HCT116 (cell line): ENCODE results near the gene CWC15. TPM values are rescaled to one million over a fixed set of nuclear protein-coding genes. Genes with fewer than 3 reads are reported as not detected.

Experiments used
- ATAC-seq: fragments of 200-7000 bp; cut with Tn5 transposase; 2 replicates; pipeline ENCODE4 v1.9.1; 2020; ENCODE audit warnings: mild to moderate bottlenecking, moderate library complexity
- BruUV-seq: library from RNA; stranded (reverse); fragments of 400-500 nt; replicated peaks from 2 replicates; lab custom pipeline; 2021; lab: Mats Ljungman, UMichigan
- CTCF ChIA-PET: fragments of 300-600 bp; sonication (Branson Sonifier 250); formaldehyde crosslinking; loops from one replicate; lab custom pipeline; 2021; ENCODE audit warnings: antibody characterized with exemption; lab: Charles Lee
- POLR2A ChIA-PET: fragments of 300-600, 350-600 bp; sonication (Branson Sonifier 250); formaldehyde crosslinking; loops from one replicate; lab custom pipeline; 2021; ENCODE audit warnings: antibody characterized with exemption; lab: Charles Lee
- RAD21 ChIA-PET, 2 experiments: fragments of 300-600 bp; sonication (Branson Sonifier 250); formaldehyde crosslinking; loops; one replicate each; lab custom pipeline; 2023; ENCODE audit warnings: low total read pairs in 2 of 2; ENCODE audit not compliant: uncharacterized antibody in 2 of 2, unreplicated experiment in 2 of 2, low non-redundant PET in 1 of 2; lab: Charles Lee
- DNase-seq: peaks from one replicate; pipeline ENCODE4 v3.0.0-alpha.2; 2010; ENCODE audit warnings: low read depth, low spot score
- H2AFZ ChIP-seq: fragments of 200-600 bp; shearing (Covaris generic), sonication (generic); 2 replicates; pipeline ENCODE4 v1.6.1; 2017; ENCODE audit warnings: low read depth, mixed run types, mixed read lengths, antibody characterized with exemption, low read length; ENCODE audit not compliant: poor library complexity, severe bottlenecking
- H3K27ac ChIP-seq: 2 replicates; pipeline ENCODE4 v1.5.1; 2012; ENCODE audit warnings: low read depth, low read length
- H3K27me3 ChIP-seq: fragments of 200-600 bp; sonication (generic); 2 replicates; pipeline ENCODE4 v1.6.1; 2016; ENCODE audit warnings: mixed run types, low read length, mixed read lengths; ENCODE audit not compliant: insufficient read depth
- H3K36me3 ChIP-seq, 2 experiments: fragments of 200-500 bp in 1 of 2; fragments of 200-600 bp in 1 of 2; sonication (Bioruptor generic) in 1 of 2; sonication (generic) in 1 of 2; 2 replicates each; pipeline versions ENCODE4 v1.5.1 to v1.6.1; 2014 to 2016; ENCODE audit warnings: low read length in 2 of 2, inconsistent platforms in 1 of 2, mixed read lengths in 1 of 2, mixed run types in 1 of 2; ENCODE audit not compliant: insufficient read depth in 2 of 2, control insufficient read depth in 1 of 2
- H3K4me1 ChIP-seq, 2 experiments: fragments of 200-600 bp in 1 of 2; sonication (generic) in 1 of 2; 2 replicates each; pipeline versions ENCODE4 v1.5.1 to v1.6.1; 2012 to 2017; ENCODE audit warnings: low read length in 2 of 2, inconsistent platforms in 1 of 2, mild to moderate bottlenecking in 1 of 2, mixed read lengths in 1 of 2, mixed run types in 1 of 2, moderate library complexity in 1 of 2; ENCODE audit not compliant: insufficient read depth in 2 of 2, control insufficient read depth in 1 of 2
- H3K4me2 ChIP-seq: fragments of 200-600 bp; sonication (generic); 2 replicates; pipeline ENCODE4 v1.6.1; 2017; ENCODE audit warnings: mixed run types, low read length, mixed read lengths
- H3K4me3 ChIP-seq, 2 experiments: fragments of 200-600 bp in 1 of 2; sonication (generic) in 1 of 2; replicated peaks in 1 of 2; 2 replicates each; pipeline ENCODE4 v1.5.1; 2011 to 2016; ENCODE audit warnings: low read length in 2 of 2, control low read depth in 1 of 2, low read depth in 1 of 2, mild to moderate bottlenecking in 1 of 2, mixed read lengths in 1 of 2, mixed run types in 1 of 2
- H3K79me2 ChIP-seq: fragments of 200-600 bp; sonication (generic); 2 replicates; pipeline ENCODE4 v1.6.1; 2017; ENCODE audit warnings: mild to moderate bottlenecking, mixed run types, low read length, moderate library complexity, mixed read lengths; ENCODE audit not compliant: insufficient read depth
- H3K9ac ChIP-seq: fragments of 200-600 bp; sonication (generic); 2 replicates; pipeline ENCODE4 v1.6.1; 2016; ENCODE audit warnings: low read length, mixed read lengths
- H3K9me2 ChIP-seq: fragments of 200-600 bp; sonication (generic), shearing (Covaris generic); 2 replicates; pipeline ENCODE4 v1.6.1; 2017; ENCODE audit warnings: mixed run types, mild to moderate bottlenecking, moderate library complexity; ENCODE audit not compliant: insufficient read depth
- H3K9me3 ChIP-seq, 2 experiments: fragments of 200-500 bp in 1 of 2; fragments of 200-600 bp in 1 of 2; sonication (Bioruptor generic) in 1 of 2; sonication (generic) in 1 of 2; 2 replicates each; pipeline ENCODE4 v1.6.1; 2014 to 2017; ENCODE audit warnings: low read length in 2 of 2, mixed read lengths in 2 of 2, inconsistent platforms in 1 of 2, low read depth in 1 of 2, mild to moderate bottlenecking in 1 of 2, mixed run types in 1 of 2, moderate library complexity in 1 of 2; ENCODE audit not compliant: control insufficient read depth in 1 of 2, insufficient read depth in 1 of 2
- H4K20me1 ChIP-seq: fragments of 200-600 bp; sonication (generic), shearing (Covaris generic); 2 replicates; pipeline ENCODE4 v1.6.1; 2017; ENCODE audit warnings: mixed run types, mild to moderate bottlenecking, moderate library complexity; ENCODE audit not compliant: insufficient read depth
- CBX3 ChIP-seq: IDR thresholded peaks from 2 replicates; pipeline ENCODE4 v1.6.1; 2012; ENCODE audit warnings: low read depth
- CEBPB ChIP-seq: IDR thresholded peaks from 2 replicates; pipeline ENCODE4 v1.6.1; 2012; ENCODE audit warnings: low read depth
- EGR1 ChIP-seq: IDR thresholded peaks from 2 replicates; pipeline ENCODE4 v1.6.1; 2012; ENCODE audit warnings: low read depth
- EZH2 ChIP-seq: fragments of 200-600 bp; sonication (generic); IDR thresholded peaks from 2 replicates; pipeline ENCODE4 v1.6.1; 2017; ENCODE audit warnings: antibody characterized with exemption, mixed run types
- EZH2phosphoT487 ChIP-seq: fragments of 200-600 bp; IDR thresholded peaks from 2 replicates; pipeline ENCODE4 v1.6.1; 2018; ENCODE audit warnings: antibody characterized with exemption, borderline replicate concordance
- JUND ChIP-seq: IDR thresholded peaks from 2 replicates; pipeline ENCODE4 v1.6.1; 2012
- POLR2A ChIP-seq: IDR thresholded peaks from 2 replicates; pipeline ENCODE4 v1.7.0; 2011; ENCODE audit warnings: borderline replicate concordance; ENCODE audit not compliant: insufficient read depth, insufficient read length; ENCODE audit errors: extremely low read depth
- POLR2AphosphoS5 ChIP-seq: IDR thresholded peaks from 2 replicates; pipeline ENCODE4 v1.6.1; 2011; ENCODE audit warnings: mild to moderate bottlenecking, low read depth, low read length, moderate library complexity
- RAD21 ChIP-seq: IDR thresholded peaks from 2 replicates; pipeline ENCODE4 v1.6.1; 2012; ENCODE audit warnings: low read depth, mild to moderate bottlenecking
- SP1 ChIP-seq: IDR thresholded peaks from 2 replicates; pipeline ENCODE4 v1.6.1; 2012; ENCODE audit warnings: low read depth
- TCF7L2 ChIP-seq: IDR thresholded peaks from 2 replicates; pipeline ENCODE4 v1.7.0; 2011; ENCODE audit warnings: borderline replicate concordance, inconsistent platforms; ENCODE audit not compliant: insufficient read depth, insufficient read length; ENCODE audit errors: extremely low read depth
- YY1 ChIP-seq: IDR thresholded peaks from 2 replicates; pipeline ENCODE4 v1.6.1; 2011; ENCODE audit warnings: low read length, low read depth, moderate library complexity, mild to moderate bottlenecking; ENCODE audit not compliant: insufficient replicate concordance; ENCODE audit errors: extremely low read depth
- ZFX ChIP-seq: fragments of 450-650 bp; IDR thresholded peaks from 2 replicates; pipeline ENCODE4 v1.6.1; 2017
- ZNF274 ChIP-seq: fragments of 200-500 bp; sonication (Bioruptor generic); IDR thresholded peaks from 2 replicates; pipeline ENCODE4 v1.6.1; 2014; ENCODE audit warnings: mild to moderate bottlenecking, low read depth, low read length, inconsistent platforms
- intact Hi-C: fragments of 100-400 bp; cut with micrococcal nuclease; formaldehyde crosslinking; loops from 2 replicates; pipeline ENCODE4 v1.10.0; 2022
- total RNA-seq: library from RNA; stranded (reverse); gene quantifications from one replicate; pipeline ENCODE4 v1.2.1, GENCODE V29; 2021; ENCODE audit not compliant: unreplicated experiment
- TF ChIP-seq, protein P1 (sequence below): IDR thresholded peaks from 2 replicates; pipeline ENCODE4 v1.6.1; 2012
- TF ChIP-seq, protein P2 (sequence below), 3 experiments: fragments of 200-600 bp in 1 of 3; sonication (generic) in 1 of 3; IDR thresholded peaks in 2 of 3; conservative IDR thresholded peaks in 1 of 3; 2 replicates each; pipeline ENCODE4 v1.5.1; 2012 to 2017; ENCODE audit warnings: low read depth in 2 of 3, low read length in 2 of 3, antibody characterized with exemption in 1 of 3, borderline replicate concordance in 1 of 3, control low read depth in 1 of 3, mild to moderate bottlenecking in 1 of 3, mixed read lengths in 1 of 3, mixed run types in 1 of 3, moderate library complexity in 1 of 3; ENCODE audit not compliant: insufficient read depth in 1 of 3

The CWC15 gene
- total RNA-seq, 1 experiment from 2014 or later: 47.6 TPM

DNA sequence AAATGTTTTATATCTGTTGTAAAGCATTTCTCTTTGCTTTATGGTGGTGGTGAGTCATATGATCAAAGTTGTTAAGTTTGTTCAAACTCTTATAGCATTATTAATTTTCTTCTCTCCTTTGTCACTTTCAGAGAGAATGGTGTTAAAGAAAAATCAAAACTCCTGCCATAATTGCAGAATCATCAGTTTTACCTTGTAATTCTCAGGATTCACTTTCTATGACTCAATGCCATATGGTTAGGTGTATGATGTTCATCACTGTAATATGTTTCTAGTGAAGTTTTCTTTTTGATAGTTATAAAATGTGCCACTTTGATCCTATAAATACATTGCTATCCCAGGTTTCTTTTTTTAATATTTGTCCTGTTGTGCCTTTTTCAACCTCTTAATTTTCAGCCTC is 38.0 kb upstream of the CWC15 start:
- Histone ChIP-seq H3K79me2 (no peaks in the 10 kb centered on the region), H3K4me1 (no peaks in the 10 kb centered on the region), H3K9ac (no peak overlapping the region), H3K4me3 (no peak overlapping the region), H2AFZ (no peak overlapping the region), H3K9me2 (no peaks in the 10 kb centered on the region), H4K20me1 (no peaks in the 10 kb centered on the region), H3K27ac (no peak overlapping the region), H3K9me3 (no peaks in the 10 kb centered on the region), H3K36me3 (no peaks in the 10 kb centered on the region), H3K27me3 (no peaks in the 10 kb centered on the region; the same call in 1 of the 2 replicates), H3K4me2 (no peak overlapping the region)
- CTCF ChIA-PET: no interaction called here
- POLR2A ChIA-PET: no interaction called here
- RAD21 ChIA-PET: no interaction called here
- DNase-seq: no peak
- BruUV-seq: no TSS peak
- TF ChIP-seq RAD21: no peak
- no peak for TF ChIP-seq EGR1
- TF ChIP-seq TCF7L2: no peak
- no peak for TF ChIP-seq YY1
- TF ChIP-seq SP1: no peak
- TF ChIP-seq ZNF274: no peak
- TF ChIP-seq ZFX: no peak
- no peak for TF ChIP-seq EZH2
- no peak for TF ChIP-seq CEBPB
- ATAC-seq: no peak
- intact Hi-C loops: no loop called here

DNA sequence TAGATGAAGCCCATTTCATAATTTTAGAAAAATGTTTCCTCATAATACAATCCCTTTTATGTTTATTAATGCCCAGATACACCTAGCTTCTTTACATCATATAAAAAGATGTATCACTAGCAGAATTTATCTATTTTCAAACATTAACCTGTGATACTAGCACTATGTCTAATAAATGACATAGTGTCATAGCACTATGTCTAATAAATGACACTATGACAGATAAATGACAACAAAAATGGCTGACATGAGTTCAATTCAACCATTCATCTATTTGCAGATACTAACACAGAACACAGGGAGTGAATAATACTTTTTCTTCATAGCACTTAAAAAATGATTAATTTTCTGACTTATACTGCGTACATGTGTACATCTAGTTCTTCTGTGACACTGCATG is 32.3 kb upstream of the CWC15 start:
- intact Hi-C loops: no loop called here

More for the DNA sequence above, 32.3 kb upstream of the CWC15 start:
- Histone ChIP-seq H3K79me2 (no peaks in the 10 kb centered on the region), H4K20me1 (no peaks in the 10 kb centered on the region), H2AFZ (no peak overlapping the region), H3K4me2 (no peak overlapping the region), H3K9me3 (no peaks in the 10 kb centered on the region), H3K9me2 (0 out of 2 replicates have a peak, but pooled peaks cover 4% of the 10 kb centered on the region), H3K27me3 (no peaks in the 10 kb centered on the region; the same call in 1 of the 2 replicates), H3K27ac (no peak overlapping the region)
- no peak for ATAC-seq
- RAD21 ChIA-PET: no interaction called here
- BruUV-seq: no TSS peak
- POLR2A ChIA-PET: no interaction called here
- no peak for DNase-seq
- TF ChIP-seq POLR2A (no peak), JUND (no peak), SP1 (no peak), CEBPB (no peak), CBX3 (no peak), ZNF274 (no peak), EZH2 (no peak), POLR2AphosphoS5 (no peak), EZH2phosphoT487 (no peak), YY1 (no peak)
- TF ChIP-seq, protein P1, sequence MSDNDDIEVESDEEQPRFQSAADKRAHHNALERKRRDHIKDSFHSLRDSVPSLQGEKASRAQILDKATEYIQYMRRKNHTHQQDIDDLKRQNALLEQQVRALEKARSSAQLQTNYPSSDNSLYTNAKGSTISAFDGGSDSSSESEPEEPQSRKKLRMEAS: no peak
- TF ChIP-seq, protein P2, sequence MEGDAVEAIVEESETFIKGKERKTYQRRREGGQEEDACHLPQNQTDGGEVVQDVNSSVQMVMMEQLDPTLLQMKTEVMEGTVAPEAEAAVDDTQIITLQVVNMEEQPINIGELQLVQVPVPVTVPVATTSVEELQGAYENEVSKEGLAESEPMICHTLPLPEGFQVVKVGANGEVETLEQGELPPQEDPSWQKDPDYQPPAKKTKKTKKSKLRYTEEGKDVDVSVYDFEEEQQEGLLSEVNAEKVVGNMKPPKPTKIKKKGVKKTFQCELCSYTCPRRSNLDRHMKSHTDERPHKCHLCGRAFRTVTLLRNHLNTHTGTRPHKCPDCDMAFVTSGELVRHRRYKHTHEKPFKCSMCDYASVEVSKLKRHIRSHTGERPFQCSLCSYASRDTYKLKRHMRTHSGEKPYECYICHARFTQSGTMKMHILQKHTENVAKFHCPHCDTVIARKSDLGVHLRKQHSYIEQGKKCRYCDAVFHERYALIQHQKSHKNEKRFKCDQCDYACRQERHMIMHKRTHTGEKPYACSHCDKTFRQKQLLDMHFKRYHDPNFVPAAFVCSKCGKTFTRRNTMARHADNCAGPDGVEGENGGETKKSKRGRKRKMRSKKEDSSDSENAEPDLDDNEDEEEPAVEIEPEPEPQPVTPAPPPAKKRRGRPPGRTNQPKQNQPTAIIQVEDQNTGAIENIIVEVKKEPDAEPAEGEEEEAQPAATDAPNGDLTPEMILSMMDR (IDR thresholded peaks at IDR 0.05 in 2 of 3, conservative IDR thresholded peaks at IDR 0.05 in 1 of 3; ENCODE audit: borderline replicate concordance in 1 of 3, insufficient read depth in 1 of 3, low read depth in 2 of 3, low read length in 2 of 3): no peak
- TF ChIP-seq, all 23 proteins: peak for 0
- Histone ChIP-seq H3K4me1 (no peaks in the 10 kb centered on the region), H3K9ac (no peak overlapping the region), H3K36me3 (no peaks in the 10 kb centered on the region), H3K4me3 (no peak overlapping the region)
- CTCF ChIA-PET: no interaction called here
